Measurements from ENCODE around the gene PSPC1. TPM values are rescaled to one million over a fixed set of nuclear protein-coding genes. Genes with fewer than 3 reads are reported as not detected.

Gene PSPC1
- total RNA-seq, 2 experiments from 2014 or later, result 68.4 to 70.5 TPM

DNA sequence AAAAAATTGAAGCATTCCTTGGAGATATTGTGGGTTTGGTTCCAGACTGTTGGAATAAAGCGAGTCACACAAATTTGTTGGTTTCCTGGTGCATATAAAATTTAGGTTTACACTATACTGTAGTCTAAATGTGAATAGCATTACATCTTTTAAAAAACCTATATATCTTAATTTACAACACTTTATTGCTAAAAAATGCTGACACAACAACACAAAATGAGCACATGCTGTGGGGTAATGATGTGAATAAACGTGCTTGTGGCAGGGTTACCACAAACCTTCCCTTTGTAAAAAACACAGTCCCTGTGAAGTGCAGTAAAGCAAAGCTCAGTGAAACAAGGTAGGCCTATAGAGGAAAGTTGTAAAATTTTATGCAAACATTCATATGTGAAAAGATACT, 121.6 kb downstream of the PSPC1 start:
- no peak overlapping the region for H3K27ac Mint-ChIP-seq
- H3K4me3 Mint-ChIP-seq, result no peak overlapping the region
- H3K27me3 Mint-ChIP-seq, result no peaks in the 10 kb centered on the region
- H3K4me1 Mint-ChIP-seq, result peaks cover 6% of the 10 kb centered on the region
- peaks cover 63% of the 10 kb centered on the region for H3K36me3 Mint-ChIP-seq (ENCODE audit: low read depth)
- ChIA-PET POLR2A (no interaction called here), CTCF (no interaction called here)
- no peak for DNase-seq
- no peaks in the 10 kb centered on the region for H3K9me3 Mint-ChIP-seq

DNA sequence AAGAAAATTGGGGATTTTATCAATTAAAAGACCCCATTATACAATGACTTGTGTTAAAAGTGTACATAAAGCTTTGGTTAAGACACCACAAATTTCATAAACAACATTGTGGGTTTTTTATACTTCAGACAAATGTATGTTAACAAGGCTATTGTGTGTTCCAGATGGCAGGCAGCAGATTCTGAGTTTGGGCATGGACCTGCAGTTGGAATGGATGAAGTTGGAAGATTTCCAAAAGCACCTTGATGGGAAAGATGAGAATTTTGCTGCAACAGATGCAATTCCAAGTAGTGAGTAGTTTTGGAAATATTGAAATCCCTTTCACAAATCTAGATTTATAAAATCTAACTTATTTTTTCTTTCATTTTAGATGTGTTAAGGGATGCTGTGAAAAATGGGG, 123.9 kb downstream of the PSPC1 start:
- no peaks in the 10 kb centered on the region for H3K27me3 Mint-ChIP-seq
- DNase-seq, result no peak
- ChIA-PET POLR2A (no interaction called here), CTCF (no interaction called here)
- H3K27ac Mint-ChIP-seq, result no peak overlapping the region
- no peak overlapping the region for H3K4me3 Mint-ChIP-seq
- no peaks in the 10 kb centered on the region for H3K4me1 Mint-ChIP-seq
- no peaks in the 10 kb centered on the region for H3K9me3 Mint-ChIP-seq
- H3K36me3 Mint-ChIP-seq (ENCODE audit: low read depth), result peaks cover 52% of the 10 kb centered on the region

DNA sequence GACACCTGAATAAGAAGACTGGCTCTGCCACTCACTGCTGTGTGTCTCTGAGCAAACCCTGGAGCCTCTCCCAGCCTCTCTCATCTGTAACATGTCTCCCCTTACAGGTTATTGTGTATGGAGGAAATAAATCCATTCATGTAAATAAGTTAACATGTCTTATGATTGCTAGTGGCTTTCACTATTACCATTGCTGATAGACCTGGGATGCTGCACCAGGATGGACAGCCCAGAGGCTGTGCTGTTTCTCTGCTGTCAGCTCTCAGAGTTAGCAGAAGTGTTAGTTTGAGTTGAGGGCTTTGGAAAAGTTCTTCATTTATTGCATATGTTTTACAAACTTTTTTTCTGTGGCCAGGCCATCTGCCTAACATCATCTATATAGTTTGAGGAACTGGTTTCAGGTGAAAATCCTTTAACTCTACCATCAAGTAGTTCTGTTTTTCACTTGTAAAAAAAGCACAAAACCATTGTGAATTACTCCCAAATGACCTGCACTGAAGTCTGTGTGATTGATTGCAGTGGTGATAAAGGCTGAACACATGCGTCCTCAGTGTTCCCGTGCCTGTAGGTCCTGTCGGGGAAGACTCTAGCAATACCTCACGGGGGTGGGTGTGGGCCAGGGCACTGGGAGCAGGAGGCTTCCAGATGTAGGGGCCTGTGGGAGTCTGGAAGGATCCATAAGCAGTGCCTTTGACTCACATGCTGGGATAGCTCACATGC, 124.7 kb downstream of the PSPC1 start:
- no peak overlapping the region for H3K4me3 Mint-ChIP-seq
- ChIA-PET POLR2A (no interaction called here), CTCF (no interaction called here)
- no peak overlapping the region for H3K27ac Mint-ChIP-seq
- no peaks in the 10 kb centered on the region for H3K27me3 Mint-ChIP-seq
- H3K4me1 Mint-ChIP-seq, result no peaks in the 10 kb centered on the region
- no peaks in the 10 kb centered on the region for H3K9me3 Mint-ChIP-seq
- peaks cover 49% of the 10 kb centered on the region for H3K36me3 Mint-ChIP-seq (ENCODE audit: low read depth)
- DNase-seq, result no peak

Other genes with a start within 250 kb of the PSPC1 start
- gene TPTE2, start 221.4 kb downstream of the PSPC1 start, total RNA-seq, result under 1 TPM; 0.17 to 0.21 TPM
- gene MPHOSPH8, start 149.3 kb downstream of the PSPC1 start, total RNA-seq, result 10 to 100 TPM; 44.9 to 49.6 TPM
- 10 to 100 TPM; 12.6 to 14.5 TPM for gene ZMYM5, start 80.7 kb upstream of the PSPC1 start, total RNA-seq
- 10 to 100 TPM; 41.5 to 46.7 TPM for gene ZMYM2, start 175.8 kb upstream of the PSPC1 start, total RNA-seq

Measured in activated CD4-positive, alpha-beta T cell treated with anti-CD3 and anti-CD28 coated beads, Interleukin-2, amount 10 ng/mL, durations not matched to agents 7 days and 5 days (primary cell).